AG09309 (cell line): ENCODE results near the gene BCL11A.

ENCODE experiments used
- DNase-seq: peaks from one replicate; pipeline ENCODE4 v3.0.0-alpha.2; 2010; ENCODE audit warnings: low read depth
- H3K4me3 ChIP-seq: 2 replicates; pipeline ENCODE4 v1.5.1; 2011; ENCODE audit warnings: mild to moderate bottlenecking, low read depth, low read length, moderate library complexity; ENCODE audit not compliant: control insufficient read depth
- TF ChIP-seq, protein P1 (sequence below): IDR thresholded peaks from 2 replicates; pipeline ENCODE4 v1.5.1; 2011; ENCODE audit warnings: mild to moderate bottlenecking, low read depth, low read length, inconsistent platforms; ENCODE audit not compliant: insufficient read depth, control insufficient read depth; ENCODE audit errors: missing control alignments

BCL11A gene

DNA sequence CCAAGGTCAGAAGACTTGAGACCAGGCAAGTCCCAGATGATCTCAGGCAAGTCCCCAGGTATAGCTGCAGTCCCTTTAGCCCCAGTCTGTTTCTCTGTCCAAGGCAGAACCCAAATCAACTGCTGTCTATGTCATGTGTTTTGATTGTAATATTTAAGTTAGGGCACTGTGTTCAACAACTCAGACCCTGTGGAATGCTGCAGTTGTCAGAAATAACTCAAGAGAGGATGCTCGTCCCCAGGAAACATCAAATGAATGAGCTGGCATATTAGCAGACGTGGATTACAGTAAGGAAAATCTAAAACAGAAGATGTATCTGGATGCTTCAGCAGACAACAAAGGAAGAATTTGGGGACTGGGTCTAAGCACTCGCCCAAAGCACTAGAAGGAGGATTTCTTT is 70.1 kb downstream of the BCL11A start:
- no peak overlapping the region for H3K4me3 ChIP-seq
- TF ChIP-seq, protein P1, sequence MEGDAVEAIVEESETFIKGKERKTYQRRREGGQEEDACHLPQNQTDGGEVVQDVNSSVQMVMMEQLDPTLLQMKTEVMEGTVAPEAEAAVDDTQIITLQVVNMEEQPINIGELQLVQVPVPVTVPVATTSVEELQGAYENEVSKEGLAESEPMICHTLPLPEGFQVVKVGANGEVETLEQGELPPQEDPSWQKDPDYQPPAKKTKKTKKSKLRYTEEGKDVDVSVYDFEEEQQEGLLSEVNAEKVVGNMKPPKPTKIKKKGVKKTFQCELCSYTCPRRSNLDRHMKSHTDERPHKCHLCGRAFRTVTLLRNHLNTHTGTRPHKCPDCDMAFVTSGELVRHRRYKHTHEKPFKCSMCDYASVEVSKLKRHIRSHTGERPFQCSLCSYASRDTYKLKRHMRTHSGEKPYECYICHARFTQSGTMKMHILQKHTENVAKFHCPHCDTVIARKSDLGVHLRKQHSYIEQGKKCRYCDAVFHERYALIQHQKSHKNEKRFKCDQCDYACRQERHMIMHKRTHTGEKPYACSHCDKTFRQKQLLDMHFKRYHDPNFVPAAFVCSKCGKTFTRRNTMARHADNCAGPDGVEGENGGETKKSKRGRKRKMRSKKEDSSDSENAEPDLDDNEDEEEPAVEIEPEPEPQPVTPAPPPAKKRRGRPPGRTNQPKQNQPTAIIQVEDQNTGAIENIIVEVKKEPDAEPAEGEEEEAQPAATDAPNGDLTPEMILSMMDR = no peak
- peak; percentile 74 for DNase-seq

DNA sequence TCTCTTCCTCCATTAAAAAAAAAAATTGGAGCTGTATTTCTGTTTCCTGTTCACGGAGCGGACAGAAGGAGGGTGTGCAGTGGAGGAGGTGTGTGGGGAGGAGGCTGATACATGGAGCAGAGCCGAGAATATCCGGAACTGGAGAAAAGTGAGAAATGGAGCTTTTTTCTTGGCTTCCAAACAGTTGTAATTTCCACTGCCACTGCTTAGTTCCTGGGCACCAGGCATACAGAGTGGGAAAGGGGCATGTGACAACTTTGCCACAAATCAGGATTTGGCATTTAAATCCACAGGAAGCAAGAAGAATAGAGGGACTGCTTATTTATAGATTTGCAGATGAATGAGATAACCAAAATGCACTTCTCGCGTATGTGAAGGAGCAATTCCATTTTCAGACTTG is 71.2 kb downstream of the BCL11A start:
- no peak for DNase-seq
- TF ChIP-seq, protein P1 = no peak
- H3K4me3 ChIP-seq = no peak overlapping the region

DNA sequence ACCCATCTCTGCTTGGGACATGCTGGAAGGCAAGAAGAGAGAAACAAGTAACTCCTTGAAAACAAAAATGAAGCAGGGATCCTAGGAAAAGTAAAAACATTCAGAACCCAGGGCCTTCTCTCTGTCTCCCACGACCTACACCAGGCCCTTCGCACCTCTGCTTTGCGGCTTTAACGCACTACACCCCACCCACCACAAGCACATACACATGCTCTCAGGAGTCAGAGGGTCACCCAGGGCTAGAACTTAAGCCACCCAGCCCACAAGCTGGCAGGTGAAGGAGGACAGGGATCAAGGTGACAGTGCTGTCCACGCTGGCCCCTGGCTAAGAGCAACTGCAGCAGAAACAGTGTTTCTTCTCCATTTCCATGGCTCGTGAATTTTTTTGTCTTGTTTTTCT is 72.2 kb downstream of the BCL11A start:
- TF ChIP-seq, protein P1 = no peak
- DNase-seq = no peak
- H3K4me3 ChIP-seq = no peak overlapping the region

DNA sequence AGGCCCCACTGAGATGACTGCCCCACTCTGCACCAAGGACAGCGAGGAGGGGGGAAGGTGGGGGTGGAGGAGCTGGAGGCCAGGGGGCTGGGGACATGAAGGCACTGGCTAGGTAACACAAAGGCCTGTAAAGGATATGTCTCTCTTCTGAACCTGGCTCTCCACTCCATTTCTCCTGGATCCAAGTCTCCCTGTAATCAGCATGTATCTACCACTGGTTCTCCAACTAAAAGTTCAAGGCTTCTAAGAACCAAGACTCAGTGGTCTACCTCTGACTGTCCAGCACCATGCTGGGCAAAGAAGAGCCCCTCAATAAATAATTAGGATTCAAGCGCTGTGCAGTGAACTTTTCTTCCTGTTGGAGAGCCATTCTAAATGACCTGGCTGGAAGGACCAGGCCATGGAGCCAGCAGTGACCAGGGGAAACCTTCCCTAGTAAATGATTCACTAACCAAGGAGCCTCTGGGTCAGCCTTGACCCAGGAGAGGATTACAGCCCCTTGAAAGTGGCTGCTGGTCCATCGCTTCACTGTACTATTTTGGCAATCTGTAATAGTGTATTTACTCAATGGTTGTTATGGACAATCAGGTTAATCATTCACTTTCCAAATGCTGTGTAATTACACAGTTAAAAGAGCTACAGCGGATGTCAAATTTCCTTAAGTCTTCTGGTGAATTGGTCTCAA is 73.2 kb downstream of the BCL11A start:
- no peak overlapping the region for H3K4me3 ChIP-seq
- TF ChIP-seq, protein P1 = no peak
- no peak for DNase-seq

DNA sequence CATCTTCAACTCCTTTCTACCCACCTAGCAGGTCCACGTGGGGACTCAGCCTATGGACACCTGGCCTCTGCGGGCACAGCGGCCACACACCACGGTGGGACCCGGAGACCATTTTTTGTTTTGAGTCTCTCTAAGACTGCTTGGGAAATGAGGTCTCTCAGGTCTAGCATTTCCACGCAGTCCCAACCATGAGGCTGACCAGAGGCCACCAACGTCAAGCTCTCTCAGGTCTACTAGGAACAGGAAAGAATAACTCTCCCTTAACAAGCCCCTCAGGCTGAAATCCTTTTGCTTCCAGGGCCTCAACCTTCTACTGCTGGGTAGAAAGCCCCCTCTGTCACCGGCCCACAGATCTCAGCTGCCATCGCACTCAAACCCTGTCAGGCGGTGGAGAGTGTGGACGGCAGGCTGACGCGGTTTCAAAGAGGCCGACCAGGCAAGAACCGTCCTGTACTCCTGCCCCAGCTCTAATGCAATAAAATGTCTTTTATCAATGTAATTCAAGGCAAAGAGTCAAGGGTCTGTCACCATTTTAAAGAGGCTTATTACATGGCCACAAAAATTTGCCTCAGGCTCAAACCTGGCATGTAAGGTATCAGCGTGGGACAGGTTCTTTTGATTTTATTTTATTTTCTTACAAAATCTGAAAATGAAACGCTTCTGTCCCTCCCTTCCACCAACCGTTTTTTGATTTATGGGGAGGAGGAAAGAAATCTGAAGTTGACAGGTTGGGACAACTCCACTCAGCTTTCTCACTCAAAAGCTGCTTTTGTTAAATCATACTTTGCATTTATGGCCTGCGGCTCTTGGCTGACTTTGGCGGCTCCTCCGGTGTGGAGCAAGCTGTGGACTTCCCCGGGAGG is 74.0 kb downstream of the BCL11A start:
- H3K4me3 ChIP-seq = no peak overlapping the region
- DNase-seq = no peak
- TF ChIP-seq, protein P1 = no peak

DNA sequence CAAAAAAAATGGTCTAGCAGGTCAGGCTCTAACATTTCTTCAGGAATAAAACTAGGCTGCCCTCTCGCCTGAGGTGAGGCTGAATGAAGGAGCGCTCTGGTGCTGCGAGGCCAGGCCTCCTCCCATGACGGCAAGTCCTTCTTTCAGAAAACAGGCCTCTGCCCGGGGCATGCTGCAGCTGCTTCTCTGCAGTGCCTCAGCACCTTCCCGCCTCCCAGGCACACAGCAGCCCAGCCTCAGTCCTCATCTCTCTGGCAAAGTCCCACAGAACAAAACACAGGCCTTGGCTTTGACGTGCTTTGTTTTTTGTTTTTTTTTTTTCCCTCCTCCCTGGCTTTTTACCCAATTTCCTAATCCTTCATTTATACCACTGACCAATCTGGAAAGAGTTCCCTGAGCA is 74.8 kb downstream of the BCL11A start:
- DNase-seq = no peak
- TF ChIP-seq, protein P1 = no peak
- H3K4me3 ChIP-seq = no peak overlapping the region
